Measurements from ENCODE around the gene TEX261.

DNA sequence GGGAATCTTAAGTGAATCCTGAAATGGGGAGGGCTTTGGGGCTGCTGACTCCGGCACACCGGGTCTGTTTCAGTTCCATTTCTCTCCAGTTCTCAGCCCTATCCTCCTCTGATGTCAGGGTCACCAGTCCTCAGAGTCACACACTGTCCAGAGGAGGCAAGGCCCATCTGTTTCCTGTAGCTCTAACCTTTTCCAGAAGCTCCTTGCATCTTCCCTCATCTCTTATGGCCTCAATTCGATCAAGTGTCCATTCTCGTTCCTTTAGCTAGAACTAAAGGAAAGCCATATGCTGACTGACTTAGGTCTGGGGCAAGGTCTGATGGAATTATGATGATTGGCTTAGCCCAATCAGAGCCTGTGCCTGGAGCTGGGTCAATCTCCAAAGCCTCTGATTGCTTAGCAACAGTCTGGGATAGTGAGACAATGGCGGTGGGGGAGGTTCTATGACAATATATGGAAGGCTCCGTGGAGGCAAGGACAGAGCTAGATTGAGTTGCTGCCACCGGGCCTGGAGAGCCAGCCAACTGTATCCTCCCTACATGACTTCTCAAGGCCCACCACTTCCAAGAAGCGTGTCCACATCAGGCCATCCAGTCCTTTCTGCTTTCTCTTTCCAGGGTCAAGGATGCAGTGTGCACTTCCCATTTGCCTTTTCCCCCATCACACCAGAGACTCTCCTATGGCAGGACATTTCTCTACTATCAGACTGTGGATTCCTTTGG, 11.0 kb downstream of the TEX261 start:
- TF ChIP-seq POLR2A (IDR thresholded peaks at IDR 0.05; ENCODE audit: low read length) (no peak), GATA1 (IDR thresholded peaks at IDR 0.05; ENCODE audit: low read depth, low read length) (no peak)
